ENCODE results near the gene MACROH2A2.

The MACROH2A2 gene

DNA sequence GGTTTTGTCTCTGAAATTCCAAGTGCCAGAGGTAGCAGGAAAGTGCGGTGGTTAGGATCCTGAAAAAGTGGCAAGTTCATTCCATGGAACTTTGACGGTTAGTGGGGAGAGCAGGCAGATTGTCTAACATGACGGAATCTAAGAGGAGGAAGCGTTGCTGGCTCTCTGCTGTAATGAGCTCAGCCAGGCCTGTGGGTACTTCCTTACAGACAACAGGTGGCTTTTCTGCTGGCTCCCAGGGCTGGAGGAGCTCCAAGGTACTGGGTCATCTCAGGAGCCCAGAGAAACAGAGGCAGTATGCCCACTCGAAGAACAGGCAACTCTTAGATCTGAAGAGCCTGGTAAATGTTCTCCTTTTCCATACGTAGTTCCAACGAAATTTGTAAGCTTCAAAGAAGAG, 83.0 kb downstream of the MACROH2A2 start:
- Histone ChIP-seq H3K4me3 (ENCODE audit: low read length) (no peak overlapping the region), H3K4me1 (ENCODE audit: control insufficient read depth, insufficient read depth, low read length) (peaks cover 24% of the 10 kb centered on the region), H3K9me3 (replicated peaks; ENCODE audit: low read length) (no peaks in the 10 kb centered on the region), H3K27me3 (ENCODE audit: control insufficient read depth, insufficient read depth, low read length) (no peaks in the 10 kb centered on the region), H3K36me3 (ENCODE audit: insufficient read depth, low read length) (peaks cover 10% of the 10 kb centered on the region), H3K9ac (ENCODE audit: low read depth, low read length) (no peak overlapping the region), H3K4me2 (ENCODE audit: low read length) (no peak overlapping the region)

DNA sequence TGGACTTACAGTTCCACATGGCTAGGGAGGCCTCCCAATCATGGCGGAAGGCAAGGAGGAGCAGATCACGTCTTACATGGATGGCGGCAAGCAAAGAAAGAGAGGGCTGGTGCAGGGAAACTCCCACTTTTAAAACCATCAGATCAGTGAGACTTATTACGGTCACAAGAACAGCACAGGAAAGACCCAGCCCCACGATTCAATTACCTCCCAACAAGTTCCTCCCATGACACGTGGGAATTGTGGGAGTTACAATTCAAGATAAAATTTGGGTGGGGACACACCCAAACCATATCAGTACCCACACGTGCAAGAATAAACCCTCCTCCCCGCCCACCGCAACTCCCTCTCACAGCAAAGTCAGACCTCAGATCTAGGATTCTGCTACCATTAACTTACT, 84.5 kb downstream of the MACROH2A2 start:
- Histone ChIP-seq H3K9me3 (replicated peaks; ENCODE audit: low read length) (no peaks in the 10 kb centered on the region), H3K27me3 (ENCODE audit: control insufficient read depth, insufficient read depth, low read length) (no peaks in the 10 kb centered on the region), H3K4me3 (ENCODE audit: low read length) (no peak overlapping the region)

DNA sequence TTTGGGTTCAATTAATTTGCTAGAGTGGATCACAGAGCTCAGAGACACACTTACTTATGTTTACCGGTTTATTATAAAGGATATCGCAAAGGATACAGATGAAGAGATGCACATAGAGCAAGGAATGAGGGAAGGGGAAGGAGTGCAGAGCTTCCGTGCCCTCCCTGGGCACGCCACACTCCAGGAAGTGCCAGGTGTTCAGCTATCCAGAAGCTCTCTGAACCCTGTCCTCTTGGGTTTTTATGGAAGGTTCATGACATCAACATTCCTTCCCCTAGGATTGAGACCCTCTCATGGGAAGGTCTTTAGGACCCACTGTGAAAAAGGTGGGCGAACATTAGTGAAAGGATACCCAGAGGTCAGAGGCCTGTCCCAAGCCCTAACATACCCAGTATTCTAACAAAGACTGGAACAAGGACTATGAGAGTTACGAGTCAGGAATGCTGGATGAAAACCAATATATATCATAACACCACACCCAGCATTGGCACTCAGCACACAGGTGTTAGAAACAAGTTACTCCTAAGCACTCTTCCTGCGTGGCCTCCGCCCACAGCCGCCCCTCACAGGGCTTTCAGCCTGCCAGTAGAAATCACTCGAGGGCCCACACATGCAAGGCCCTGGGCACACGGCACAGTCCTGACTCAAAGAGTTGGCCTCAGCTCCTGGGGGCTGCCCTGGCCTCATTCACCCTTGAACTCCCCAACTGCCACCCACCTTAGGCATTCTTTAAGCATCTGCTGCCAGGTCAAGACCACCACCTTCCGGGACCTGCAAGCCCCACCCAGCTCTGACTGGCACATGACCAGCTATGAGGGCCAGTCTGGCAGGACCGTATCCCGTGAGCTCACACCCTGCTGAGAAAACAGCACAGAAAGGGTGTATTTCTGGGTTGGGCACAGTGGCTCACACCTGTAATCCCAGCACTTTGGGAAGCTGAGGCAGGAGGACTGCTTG, 85.6 kb downstream of the MACROH2A2 start:
- Histone ChIP-seq H3K4me1 (ENCODE audit: control insufficient read depth, insufficient read depth, low read length) (peaks cover 2% of the 10 kb centered on the region), H3K9ac (ENCODE audit: low read depth, low read length) (no peak overlapping the region), H3K4me3 (ENCODE audit: low read length) (no peak overlapping the region), H3K36me3 (ENCODE audit: insufficient read depth, low read length) (peaks cover 10% of the 10 kb centered on the region), H3K27me3 (ENCODE audit: control insufficient read depth, insufficient read depth, low read length) (no peaks in the 10 kb centered on the region), H3K4me2 (ENCODE audit: low read length) (no peak overlapping the region), H3K9me3 (replicated peaks; ENCODE audit: low read length) (no peaks in the 10 kb centered on the region)

More for the DNA sequence above, 84.5 kb downstream of the MACROH2A2 start:
- H3K4me2 ChIP-seq (ENCODE audit: low read length) = no peak overlapping the region
- no peak overlapping the region for H3K9ac ChIP-seq (ENCODE audit: low read depth, low read length)
- H3K36me3 ChIP-seq (ENCODE audit: insufficient read depth, low read length) = peaks cover 10% of the 10 kb centered on the region
- H3K4me1 ChIP-seq (ENCODE audit: control insufficient read depth, insufficient read depth, low read length) = peaks cover 10% of the 10 kb centered on the region

DNA sequence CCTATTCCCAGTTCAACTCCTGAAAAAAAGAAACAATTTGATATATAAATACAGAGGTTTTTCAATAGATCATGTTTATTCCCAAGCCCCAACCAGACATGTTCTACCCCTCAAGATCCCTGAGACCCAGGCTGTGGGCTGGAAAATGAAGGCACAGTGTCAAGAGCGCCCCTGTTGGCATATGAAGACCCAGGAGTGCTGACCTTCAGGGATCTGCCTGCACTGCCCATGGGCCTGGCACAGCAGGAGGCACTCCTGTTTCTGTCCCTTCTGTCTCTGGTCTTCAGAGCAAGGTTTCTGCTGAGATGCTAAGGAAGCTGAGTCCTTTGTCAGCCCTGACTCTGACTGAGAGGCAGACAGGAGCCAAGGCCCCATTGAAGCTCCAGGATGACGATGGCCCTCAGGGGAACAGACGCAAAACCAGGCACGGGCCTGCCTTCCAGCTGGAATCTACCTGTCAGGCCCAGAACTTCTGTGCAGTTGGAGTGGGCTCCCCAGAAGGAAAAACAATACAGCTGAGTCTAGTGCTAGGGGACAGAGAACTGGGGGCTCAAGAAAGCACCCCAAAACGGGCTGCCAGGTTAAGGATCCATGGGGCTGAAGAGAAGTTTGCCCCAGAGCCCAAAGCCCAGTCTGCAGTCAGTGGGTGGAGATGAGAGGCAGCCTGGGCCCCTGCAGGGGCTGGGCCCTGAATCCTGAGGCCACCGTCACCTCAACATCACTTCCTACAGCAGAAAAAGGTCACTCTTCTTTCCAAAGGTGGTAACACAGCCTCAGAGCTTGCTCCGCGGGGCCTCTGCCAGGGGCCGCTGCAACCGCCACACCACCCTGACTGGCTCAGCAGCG, 86.7 kb downstream of the MACROH2A2 start:
- Histone ChIP-seq H3K27me3 (ENCODE audit: control insufficient read depth, insufficient read depth, low read length) (no peaks in the 10 kb centered on the region), H3K9ac (ENCODE audit: low read depth, low read length) (no peak overlapping the region), H3K4me3 (ENCODE audit: low read length) (no peak overlapping the region), H3K9me3 (replicated peaks; ENCODE audit: low read length) (no peaks in the 10 kb centered on the region), H3K4me1 (ENCODE audit: control insufficient read depth, insufficient read depth, low read length) (no peaks in the 10 kb centered on the region), H3K36me3 (ENCODE audit: insufficient read depth, low read length) (peaks cover 13% of the 10 kb centered on the region), H3K4me2 (ENCODE audit: low read length) (no peak overlapping the region)

DNA sequence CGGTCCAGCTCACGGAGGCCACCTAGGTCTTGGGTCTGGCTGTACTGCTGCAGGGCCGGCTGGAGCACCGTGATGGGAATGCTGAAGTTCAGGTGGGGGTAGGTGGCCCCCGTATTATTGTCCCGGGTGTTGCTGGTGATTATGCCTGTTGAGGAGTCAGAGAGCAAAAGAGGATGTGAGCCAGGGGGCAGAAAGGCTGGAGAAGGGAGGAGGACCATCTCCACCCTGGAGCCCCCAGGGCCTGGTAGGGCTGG, 87.3 kb downstream of the MACROH2A2 start:
- Histone ChIP-seq H3K4me2 (ENCODE audit: low read length) (no peak overlapping the region), H3K27me3 (ENCODE audit: control insufficient read depth, insufficient read depth, low read length) (no peaks in the 10 kb centered on the region), H3K36me3 (ENCODE audit: insufficient read depth, low read length) (peaks cover 13% of the 10 kb centered on the region), H3K4me1 (ENCODE audit: control insufficient read depth, insufficient read depth, low read length) (peaks cover 1% of the 10 kb centered on the region), H3K9me3 (replicated peaks; ENCODE audit: low read length) (no peaks in the 10 kb centered on the region), H3K9ac (ENCODE audit: low read depth, low read length) (no peak overlapping the region), H3K4me3 (ENCODE audit: low read length) (no peak overlapping the region)

DNA sequence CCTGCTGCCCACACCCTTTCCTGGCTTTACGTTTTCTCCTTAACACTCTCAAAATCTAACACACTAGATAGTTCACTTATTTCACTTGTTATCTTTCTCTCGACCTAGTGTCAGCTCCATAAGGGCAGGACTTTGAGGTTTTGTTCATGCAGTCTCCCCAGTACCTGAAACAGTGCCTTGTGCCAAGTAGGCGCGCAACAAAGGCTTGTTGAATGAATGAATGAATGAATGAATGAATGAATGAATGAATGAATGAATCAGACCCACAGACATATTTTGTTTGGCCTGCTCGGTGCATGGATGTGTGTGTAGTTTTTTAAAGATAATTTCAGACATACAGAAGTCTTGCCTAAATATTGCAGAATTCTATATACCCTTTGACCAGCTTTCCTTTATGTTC, 87.7 kb downstream of the MACROH2A2 start:
- H3K4me1 ChIP-seq (ENCODE audit: control insufficient read depth, insufficient read depth, low read length) = peaks cover 5% of the 10 kb centered on the region
- H3K9ac ChIP-seq (ENCODE audit: low read depth, low read length) = no peak overlapping the region
- no peaks in the 10 kb centered on the region for H3K9me3 ChIP-seq (replicated peaks; ENCODE audit: low read length)
- H3K4me3 ChIP-seq (ENCODE audit: low read length) = no peak overlapping the region
- no peaks in the 10 kb centered on the region for H3K27me3 ChIP-seq (ENCODE audit: control insufficient read depth, insufficient read depth, low read length)
- H3K4me2 ChIP-seq (ENCODE audit: low read length) = no peak overlapping the region
- H3K36me3 ChIP-seq (ENCODE audit: insufficient read depth, low read length) = peaks cover 13% of the 10 kb centered on the region

DNA sequence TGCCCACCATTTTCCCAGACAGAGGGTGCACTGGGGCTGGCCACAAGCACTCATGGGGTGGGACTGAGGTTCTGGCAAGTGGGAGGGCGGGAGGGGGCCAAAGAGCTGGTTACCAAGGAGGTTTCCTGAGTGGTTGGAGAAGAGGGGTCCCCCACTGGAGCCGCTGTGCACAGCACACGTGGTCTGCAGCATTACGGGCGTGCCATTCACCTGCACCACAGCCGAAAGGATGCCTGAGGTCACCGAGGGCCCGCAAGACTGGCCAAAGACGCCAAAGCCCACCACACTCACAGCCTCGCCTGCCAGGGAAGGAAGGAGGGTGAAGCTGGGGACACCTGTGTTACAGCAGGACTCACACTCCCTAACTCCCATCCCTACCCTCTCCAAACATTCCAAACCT, 89.9 kb downstream of the MACROH2A2 start:
- Histone ChIP-seq H3K4me2 (ENCODE audit: low read length) (no peak overlapping the region), H3K4me3 (ENCODE audit: low read length) (no peak overlapping the region), H3K9ac (ENCODE audit: low read depth, low read length) (no peak overlapping the region), H3K36me3 (ENCODE audit: insufficient read depth, low read length) (peaks cover 10% of the 10 kb centered on the region), H3K9me3 (replicated peaks; ENCODE audit: low read length) (no peaks in the 10 kb centered on the region), H3K27me3 (ENCODE audit: control insufficient read depth, insufficient read depth, low read length) (no peaks in the 10 kb centered on the region), H3K4me1 (ENCODE audit: control insufficient read depth, insufficient read depth, low read length) (peaks cover 18% of the 10 kb centered on the region)

DNA sequence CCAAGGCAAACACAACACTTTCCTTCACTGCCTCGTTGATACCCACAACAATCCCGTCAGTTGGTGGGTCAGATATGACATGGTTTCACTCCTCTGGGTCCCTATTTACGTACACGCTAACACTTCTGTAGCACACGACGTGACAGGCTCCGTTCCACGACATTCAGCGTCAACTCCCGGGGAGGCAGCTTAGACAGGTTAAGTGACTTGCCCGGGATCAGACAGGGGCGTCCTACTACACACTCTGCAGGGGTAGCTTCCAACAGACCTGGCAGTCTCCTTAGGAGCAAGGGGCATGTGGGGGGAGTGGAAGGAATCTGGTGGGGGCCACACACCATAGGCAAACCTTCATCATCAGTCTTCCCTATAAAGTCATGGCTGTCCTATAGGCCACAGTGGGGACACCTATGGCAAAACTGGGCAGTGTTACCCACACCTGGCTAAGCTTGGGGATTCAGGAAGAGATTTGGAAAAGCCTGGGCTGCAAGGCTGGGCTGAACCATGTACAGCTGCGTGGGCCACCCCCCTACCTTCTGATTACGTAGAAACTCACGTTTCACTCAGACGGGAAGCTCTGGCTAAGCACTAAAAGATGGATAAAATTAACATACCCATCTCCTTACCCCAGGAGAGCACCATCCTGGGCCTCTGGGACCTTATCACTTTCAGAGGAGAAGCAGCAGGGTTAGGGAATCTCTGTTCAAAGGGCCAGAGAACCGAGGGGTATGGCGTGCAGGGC, 91.9 kb downstream of the MACROH2A2 start:
- Histone ChIP-seq H3K9ac (ENCODE audit: low read depth, low read length) (peak overlapping the region; percentile 83), H3K4me1 (ENCODE audit: control insufficient read depth, insufficient read depth, low read length) (peaks cover 19% of the 10 kb centered on the region), H3K4me3 (ENCODE audit: low read length) (peak overlapping the region; percentile 78), H3K27me3 (ENCODE audit: control insufficient read depth, insufficient read depth, low read length) (no peaks in the 10 kb centered on the region), H3K4me2 (ENCODE audit: low read length) (peak overlapping the region; percentile 98), H3K9me3 (replicated peaks; ENCODE audit: low read length) (no peaks in the 10 kb centered on the region), H3K36me3 (ENCODE audit: insufficient read depth, low read length) (peaks cover 12% of the 10 kb centered on the region)

DNA sequence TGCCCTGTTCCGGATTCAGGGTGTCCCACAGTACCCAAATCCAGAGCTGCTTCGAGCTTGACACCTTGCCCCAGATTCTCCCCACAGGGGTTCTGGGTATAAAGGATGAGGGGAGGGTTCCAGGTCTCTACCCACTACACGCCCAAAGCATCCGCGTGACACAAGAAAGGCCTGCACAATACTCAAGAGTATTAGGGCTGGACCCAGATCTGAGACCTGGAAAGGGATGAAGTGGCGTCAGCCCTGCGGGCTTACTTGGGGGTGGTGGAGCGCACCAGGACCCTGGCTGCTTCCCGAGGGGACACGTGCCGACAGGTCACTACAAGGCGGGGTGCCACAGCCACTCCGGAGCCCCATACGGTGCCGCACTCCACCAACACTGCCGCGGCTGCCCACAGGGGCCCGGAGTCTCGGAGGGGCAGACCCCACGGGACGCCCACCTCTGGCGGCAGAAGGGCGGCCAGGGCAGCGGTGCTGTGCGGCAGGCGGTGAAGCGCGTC, 92.6 kb downstream of the MACROH2A2 start:
- Histone ChIP-seq H3K9ac (ENCODE audit: low read depth, low read length) (peak overlapping the region; percentile 83), H3K27me3 (ENCODE audit: control insufficient read depth, insufficient read depth, low read length) (no peaks in the 10 kb centered on the region), H3K4me3 (ENCODE audit: low read length) (peak overlapping the region; percentile 78), H3K36me3 (ENCODE audit: insufficient read depth, low read length) (peaks cover 16% of the 10 kb centered on the region), H3K4me1 (ENCODE audit: control insufficient read depth, insufficient read depth, low read length) (peaks cover 19% of the 10 kb centered on the region), H3K4me2 (ENCODE audit: low read length) (peak overlapping the region; percentile 98), H3K9me3 (replicated peaks; ENCODE audit: low read length) (no peaks in the 10 kb centered on the region)

DNA sequence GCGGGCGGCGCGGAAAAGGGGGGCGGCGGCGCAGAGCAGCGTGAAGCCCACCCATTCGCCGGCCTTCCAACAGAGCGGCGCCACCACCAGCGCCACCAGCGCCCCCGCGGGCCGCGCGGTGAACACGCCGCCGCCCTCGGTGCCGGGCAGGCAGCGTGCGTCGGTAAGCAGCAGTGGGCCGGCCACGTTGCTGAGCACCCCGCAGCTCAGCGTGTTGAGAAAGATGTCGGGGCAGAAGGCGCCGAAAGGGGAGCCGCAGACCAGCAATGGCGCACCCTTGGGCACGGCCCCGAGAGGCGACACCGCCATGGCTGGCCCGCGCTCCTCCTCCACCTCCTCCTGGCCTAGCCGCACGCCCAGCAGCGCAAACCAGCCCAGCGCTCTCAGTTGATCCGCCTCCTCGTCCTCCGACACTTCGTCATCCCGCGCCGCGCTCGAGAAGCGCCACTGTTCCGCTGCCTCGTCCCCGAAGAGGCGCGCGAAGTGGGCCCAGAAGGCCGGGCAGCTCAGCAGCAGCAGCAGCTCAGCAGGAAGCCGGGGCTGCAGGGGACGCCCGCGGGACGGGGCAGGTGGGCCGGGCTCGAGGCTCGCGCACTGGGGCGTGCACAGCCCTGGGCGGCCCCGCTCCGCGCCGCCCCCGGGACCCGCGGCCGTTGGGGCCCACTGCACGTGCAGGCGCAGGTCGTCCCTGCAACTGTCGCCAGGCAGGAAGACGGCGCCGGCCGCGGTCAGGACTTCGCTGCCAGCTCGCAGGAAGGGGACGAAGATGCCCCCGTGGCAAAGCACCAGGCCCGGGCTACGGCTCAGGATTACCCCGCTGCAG, 93.2 kb downstream of the MACROH2A2 start:
- peaks cover 19% of the 10 kb centered on the region for H3K4me1 ChIP-seq (ENCODE audit: control insufficient read depth, insufficient read depth, low read length)
- H3K4me3 ChIP-seq (ENCODE audit: low read length) = peak overlapping the region; percentile 78
- peaks cover 23% of the 10 kb centered on the region for H3K36me3 ChIP-seq (ENCODE audit: insufficient read depth, low read length)
- no peaks in the 10 kb centered on the region for H3K27me3 ChIP-seq (ENCODE audit: control insufficient read depth, insufficient read depth, low read length)
- peak overlapping the region; percentile 98 for H3K4me2 ChIP-seq (ENCODE audit: low read length)
- H3K9me3 ChIP-seq (replicated peaks; ENCODE audit: low read length) = no peaks in the 10 kb centered on the region
- peak overlapping the region; percentile 83 for H3K9ac ChIP-seq (ENCODE audit: low read depth, low read length)

Measured in skeletal muscle satellite cell (primary cell).